Activated CD8-positive, alpha-beta T cell treated with anti-CD3 and anti-CD28 coated beads, Interleukin-2, amount 10 ng/mL, durations not matched to agents 7 days and 5 days (primary cell): ENCODE results near the gene MPDU1. TPM values are rescaled to one million over a fixed set of nuclear protein-coding genes. Genes with fewer than 3 reads are reported as not detected.

Experiments
- ATAC-seq: fragments of 150-1000 bp; cut with Tn5 transposase; one replicate; pipeline ENCODE4 v1.10.0; 2021; ENCODE audit warnings: moderate library complexity
- CTCF ChIA-PET: fragments of 350-600 bp; sonication (Branson Sonifier 250); formaldehyde crosslinking; loops from one replicate; lab custom pipeline; 2021; ENCODE audit warnings: antibody characterized with exemption; lab: Charles Lee
- POLR2A ChIA-PET: fragments of 350-600 bp; sonication (Branson Sonifier 250); formaldehyde crosslinking; loops from one replicate; lab custom pipeline; 2021; ENCODE audit warnings: antibody characterized with exemption; lab: Charles Lee
- DNase-seq: peaks from one replicate; pipeline ENCODE4 v3.0.0-alpha.2; 2020
- H3K27ac Mint-ChIP-seq: one replicate; pipeline ENCODE4 v1.8.0; 2021; ENCODE audit warnings: mild to moderate bottlenecking, mixed read lengths
- H3K27me3 Mint-ChIP-seq: one replicate; pipeline ENCODE4 v1.8.0; 2021; ENCODE audit warnings: low read depth, mixed read lengths
- H3K36me3 Mint-ChIP-seq: one replicate; pipeline ENCODE4 v1.8.0; 2021; ENCODE audit warnings: low read depth, mixed read lengths
- H3K4me1 Mint-ChIP-seq: one replicate; pipeline ENCODE4 v1.8.0; 2021; ENCODE audit warnings: low read depth, mixed read lengths
- H3K4me3 Mint-ChIP-seq: one replicate; pipeline ENCODE4 v1.8.0; 2021; ENCODE audit warnings: mild to moderate bottlenecking, mixed read lengths
- H3K9me3 Mint-ChIP-seq: one replicate; pipeline ENCODE4 v1.8.0; 2022; ENCODE audit warnings: mixed read lengths; ENCODE audit not compliant: insufficient read depth
- total RNA-seq, 2 experiments: library from RNA; stranded (reverse); gene quantifications; one replicate each; pipeline ENCODE4 v1.2.3, GENCODE V29; 2021

MPDU1 gene
- 10 to 100 TPM; 69.0 to 70.4 TPM for total RNA-seq

GRCh38 chr17:7583253-7584109 is at the start of gene MPDU1:
Gene MPDU1, plus strand, starts transcription at chr17:7583852. Its CDS starts 11 bp downstream, at chr17:7583863.
- peaks cover 58% of the 10 kb centered on the region for H3K36me3 Mint-ChIP-seq
- H3K4me3 Mint-ChIP-seq = peak within 1 kb of the TSS; percentile 98
- H3K9me3 Mint-ChIP-seq = no peaks in the 10 kb centered on the region
- H3K4me1 Mint-ChIP-seq = peaks cover 69% of the 10 kb centered on the region
- peak; percentile 97 for DNase-seq
- peak; percentile 82 for ATAC-seq
- H3K27me3 Mint-ChIP-seq = no peaks in the 10 kb centered on the region
- CTCF ChIA-PET = interaction anchor here (0.6 to 5.3 kb wide), 13 partner anchors 9 to 228 kb away, joined by 3 to 45 read pairs (median 4); partner anchors contain the start of genes FXR2, SENP3, TMEM102 and TNFSF13
- POLR2A ChIA-PET = interaction anchor here (0.6 to 6.8 kb wide), 25 partner anchors 11 to 994 kb away, joined by 3 to 105 read pairs (median 4); partner anchors contain the start of genes POLR2A, RANGRF, SAT2 and SENP3
- peak within 1 kb of the TSS; percentile 100 for H3K27ac Mint-ChIP-seq

- CTCF ChIA-PET = interaction anchor here (0.6 to 1.6 kb wide), 2 partner anchors 15 to 22 kb away, joined by 3 to 6 read pairs; no protein-coding TSS in a partner anchor
- Mint-ChIP-seq H3K9me3 (peaks cover 11% of the 10 kb centered on the region), H3K27ac (no peak overlapping the region), H3K27me3 (peaks cover 15% of the 10 kb centered on the region), H3K4me1 (no peaks in the 10 kb centered on the region), H3K36me3 (no peaks in the 10 kb centered on the region), H3K4me3 (no peak overlapping the region)
- POLR2A ChIA-PET = interaction anchor here (1.1 kb wide), 1 partner anchor 54 kb away, joined by 4 read pairs; the partner anchor contains the start of gene POLR2A
- DNase-seq (no peak), ATAC-seq (no peak)
These were observed 45.6 kb upstream of the MPDU1 start for GRCh38 chr17:7538050-7538449.

- Mint-ChIP-seq H3K36me3 (no peaks in the 10 kb centered on the region), H3K27ac (no peak overlapping the region), H3K4me1 (no peaks in the 10 kb centered on the region), H3K27me3 (peaks cover 20% of the 10 kb centered on the region), H3K9me3 (peaks cover 11% of the 10 kb centered on the region), H3K4me3 (no peak overlapping the region)
- no peak for ATAC-seq
- CTCF ChIA-PET = interaction anchor here (1.1 kb wide), 1 partner anchor 22 kb away, joined by 5 read pairs; no protein-coding TSS in a partner anchor
- DNase-seq = no peak
- POLR2A ChIA-PET = no interaction called here
These were observed 44.6 kb upstream of the MPDU1 start for GRCh38 chr17:7538891-7539545.

- Mint-ChIP-seq H3K36me3 (no peaks in the 10 kb centered on the region), H3K4me3 (no peak overlapping the region), H3K9me3 (peaks cover 11% of the 10 kb centered on the region), H3K4me1 (no peaks in the 10 kb centered on the region), H3K27ac (no peak overlapping the region), H3K27me3 (peaks cover 15% of the 10 kb centered on the region)
- CTCF ChIA-PET = interaction anchor here (3.9 kb wide), 1 partner anchor 20 kb away, joined by 21 read pairs; no protein-coding TSS in a partner anchor
- DNase-seq (no peak), ATAC-seq (no peak)
- POLR2A ChIA-PET = interaction anchor here (0.6 kb wide), 1 partner anchor 145 kb away, joined by 3 read pairs; no protein-coding TSS in a partner anchor
These were observed 42.5 kb upstream of the MPDU1 start for GRCh38 chr17:7541074-7541621.

- CTCF ChIA-PET = interaction anchor here (3.9 kb wide), 1 partner anchor 16 kb away, joined by 21 read pairs; no protein-coding TSS in a partner anchor
- no peak for DNase-seq
- Mint-ChIP-seq H3K27ac (no peak overlapping the region), H3K27me3 (peaks cover 9% of the 10 kb centered on the region), H3K4me1 (peaks cover 18% of the 10 kb centered on the region), H3K36me3 (peaks cover 12% of the 10 kb centered on the region), H3K4me3 (no peak overlapping the region), H3K9me3 (no peaks in the 10 kb centered on the region)
- POLR2A ChIA-PET = no interaction called here
- no peak for ATAC-seq
These were observed 38.7 kb upstream of the MPDU1 start for GRCh38 chr17:7544911-7545310.

GRCh38 chr17:7548585-7549400 is 34.9 kb upstream of the MPDU1 start, which contains the start of gene TNFSF12:
Gene TNFSF12, plus strand, starts transcription at chr17:7549058. Its CDS starts 96 bp downstream, at chr17:7549154.
- DNase-seq = peak; percentile 80
- H3K36me3 Mint-ChIP-seq = peaks cover 42% of the 10 kb centered on the region
- peak within 1 kb of the TSS; percentile 92 for H3K27ac Mint-ChIP-seq
- H3K4me3 Mint-ChIP-seq = peak within 1 kb of the TSS; percentile 88
- CTCF ChIA-PET = interaction anchor here (1.0 to 4.6 kb wide), 7 partner anchors 9 to 40 kb away, joined by 3 to 44 read pairs (median 4); partner anchors contain the start of gene SENP3
- ATAC-seq = peak; percentile 70
- peaks cover 57% of the 10 kb centered on the region for H3K4me1 Mint-ChIP-seq
- no peaks in the 10 kb centered on the region for H3K27me3 Mint-ChIP-seq
- POLR2A ChIA-PET = interaction anchor here (0.9 to 3.1 kb wide), 8 partner anchors 9 to 213 kb away, joined by 3 to 14 read pairs (median 4); partner anchors contain the start of genes ACAP1, POLR2A, SENP3 and TNFSF13
- no peaks in the 10 kb centered on the region for H3K9me3 Mint-ChIP-seq

- Mint-ChIP-seq H3K9me3 (no peaks in the 10 kb centered on the region), H3K27ac (peak overlapping the region; percentile 91), H3K27me3 (no peaks in the 10 kb centered on the region), H3K36me3 (peaks cover 45% of the 10 kb centered on the region), H3K4me1 (peaks cover 60% of the 10 kb centered on the region), H3K4me3 (peak overlapping the region; percentile 88)
- ChIA-PET CTCF (interaction anchor here (0.8 to 4.6 kb wide), 5 partner anchors 11 to 503 kb away, joined by 3 to 44 read pairs (median 4); partner anchors contain the start of gene SENP3), POLR2A (interaction anchor here (0.9 to 3.1 kb wide), 7 partner anchors 9 to 214 kb away, joined by 3 to 14 read pairs (median 4); partner anchors contain the start of genes ACAP1, SENP3 and TNFSF13)
- DNase-seq (peak; percentile 64), ATAC-seq (peak; percentile 45)
These were observed 34.1 kb upstream of the MPDU1 start for GRCh38 chr17:7549401-7550055.

GRCh38 chr17:7550344-7550743 is 33.3 kb upstream of the MPDU1 start:
- peak overlapping the region; percentile 91 for H3K27ac Mint-ChIP-seq
- no peak for ATAC-seq
- POLR2A ChIA-PET = interaction anchor here (0.9 to 3.1 kb wide), 4 partner anchors 11 to 114 kb away, joined by 3 to 14 read pairs (median 4); partner anchors contain the start of gene SENP3
- H3K9me3 Mint-ChIP-seq = no peaks in the 10 kb centered on the region
- CTCF ChIA-PET = interaction anchor here (0.8 to 4.6 kb wide), 5 partner anchors 10 to 504 kb away, joined by 3 to 44 read pairs (median 4); partner anchors contain the start of gene SENP3
- H3K36me3 Mint-ChIP-seq = peaks cover 50% of the 10 kb centered on the region
- H3K4me1 Mint-ChIP-seq = peaks cover 65% of the 10 kb centered on the region
- no peaks in the 10 kb centered on the region for H3K27me3 Mint-ChIP-seq
- peak overlapping the region; percentile 88 for H3K4me3 Mint-ChIP-seq
- DNase-seq = no peak

- Mint-ChIP-seq H3K36me3 (peaks cover 56% of the 10 kb centered on the region), H3K27ac (peak overlapping the region; percentile 91), H3K27me3 (no peaks in the 10 kb centered on the region), H3K4me1 (peaks cover 73% of the 10 kb centered on the region), H3K9me3 (no peaks in the 10 kb centered on the region), H3K4me3 (peak overlapping the region; percentile 88)
- DNase-seq = no peak
- no peak for ATAC-seq
- ChIA-PET POLR2A (interaction anchor here (0.6 to 1.9 kb wide), 6 partner anchors 9 to 303 kb away, joined by 3 to 13 read pairs (median 5); partner anchors contain the start of genes MPDU1, SENP3 and TP53), CTCF (interaction anchor here (1.0 to 2.1 kb wide), 4 partner anchors 10 to 33 kb away, joined by 3 to 38 read pairs (median 5); partner anchors contain the start of gene SENP3)
These were observed 32.3 kb upstream of the MPDU1 start for GRCh38 chr17:7551396-7551795.
